GM13976 (cell line): ENCODE data around the gene RASL10A.

ENCODE experiments used
- DNase-seq: peaks from one replicate; pipeline ENCODE4 v3.0.0; 2012; ENCODE audit warnings: low spot score
- in situ Hi-C: fragments of 300-500 bp; cut with MboI; formaldehyde crosslinking; loops from one replicate; pipeline ENCODE4 v1.12.0; 2022; ENCODE audit warnings: low sequenced_read_pairs, mixed read lengths, inconsistent platforms; ENCODE audit not compliant: unreplicated experiment
- TF ChIP-seq, protein P1 (sequence below): IDR thresholded peaks from 2 replicates; pipeline ENCODE4 v1.5.1; 2012; ENCODE audit warnings: borderline replicate concordance, mild to moderate bottlenecking; ENCODE audit not compliant: insufficient read depth; ENCODE audit errors: extremely low read depth, missing control alignments, control extremely low read depth

The RASL10A gene

GRCh38 chr22:29343313-29343805, 27.9 kb upstream of the RASL10A start:
- in situ Hi-C loops: no loop called here
- TF ChIP-seq, protein P1, sequence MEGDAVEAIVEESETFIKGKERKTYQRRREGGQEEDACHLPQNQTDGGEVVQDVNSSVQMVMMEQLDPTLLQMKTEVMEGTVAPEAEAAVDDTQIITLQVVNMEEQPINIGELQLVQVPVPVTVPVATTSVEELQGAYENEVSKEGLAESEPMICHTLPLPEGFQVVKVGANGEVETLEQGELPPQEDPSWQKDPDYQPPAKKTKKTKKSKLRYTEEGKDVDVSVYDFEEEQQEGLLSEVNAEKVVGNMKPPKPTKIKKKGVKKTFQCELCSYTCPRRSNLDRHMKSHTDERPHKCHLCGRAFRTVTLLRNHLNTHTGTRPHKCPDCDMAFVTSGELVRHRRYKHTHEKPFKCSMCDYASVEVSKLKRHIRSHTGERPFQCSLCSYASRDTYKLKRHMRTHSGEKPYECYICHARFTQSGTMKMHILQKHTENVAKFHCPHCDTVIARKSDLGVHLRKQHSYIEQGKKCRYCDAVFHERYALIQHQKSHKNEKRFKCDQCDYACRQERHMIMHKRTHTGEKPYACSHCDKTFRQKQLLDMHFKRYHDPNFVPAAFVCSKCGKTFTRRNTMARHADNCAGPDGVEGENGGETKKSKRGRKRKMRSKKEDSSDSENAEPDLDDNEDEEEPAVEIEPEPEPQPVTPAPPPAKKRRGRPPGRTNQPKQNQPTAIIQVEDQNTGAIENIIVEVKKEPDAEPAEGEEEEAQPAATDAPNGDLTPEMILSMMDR: no peak
- DNase-seq: no peak

- TF ChIP-seq, protein P1: no peak
- no peak for DNase-seq
- in situ Hi-C loops: no loop called here
Observed at GRCh38 chr22:29342577-29343312, 27.2 kb upstream of the RASL10A start.

GRCh38 chr22:29342177-29342576, 26.7 kb upstream of the RASL10A start:
- TF ChIP-seq, protein P1: no peak
- in situ Hi-C loops: no loop called here
- DNase-seq: no peak

GRCh38 chr22:29341849-29342127, 26.3 kb upstream of the RASL10A start:
- in situ Hi-C loops: no loop called here
- TF ChIP-seq, protein P1: no peak
- DNase-seq: no peak

GRCh38 chr22:29341056-29341848, 25.8 kb upstream of the RASL10A start:
- in situ Hi-C loops: no loop called here
- DNase-seq: no peak
- TF ChIP-seq, protein P1: no peak

GRCh38 chr22:29340566-29340965, 25.1 kb upstream of the RASL10A start:
- TF ChIP-seq, protein P1: no peak
- in situ Hi-C loops: no loop called here
- no peak for DNase-seq
